Measurements from ENCODE around the gene JSRP1.

GRCh38 chr19:2251106-2252054 is 4.8 kb downstream of the JSRP1 start:
- TF ChIP-seq CTCF (IDR thresholded peaks at IDR 0.05; ENCODE audit: poor library complexity, severe bottlenecking) (no peak), REST (IDR thresholded peaks at IDR 0.05; ENCODE audit: borderline replicate concordance) (no peak), RAD21 (conservative IDR thresholded peaks at IDR 0.05) (no peak), EZH2 (IDR thresholded peaks at IDR 0.05; ENCODE audit: borderline replicate concordance, insufficient read depth, low read length, poor library complexity, severe bottlenecking) (no peak), TAF1 (IDR thresholded peaks at IDR 0.05; ENCODE audit: low read depth) (no peak), EP300 (conservative IDR thresholded peaks at IDR 0.05; ENCODE audit: poor library complexity, severe bottlenecking) (no peak), POLR2AphosphoS5 (IDR thresholded peaks at IDR 0.05) (no peak)

All from neural cell (in vitro differentiated cells).